Astrocyte (in vitro differentiated cells and primary cell): Measurements from ENCODE around the gene CYP2E1. TPM values are rescaled to one million over a fixed set of nuclear protein-coding genes. Genes with fewer than 3 reads are reported as not detected.

Source experiments
- DNase-seq: peaks from one replicate; pipeline ENCODE4 v3.0.0-alpha.2; 2010; ENCODE audit warnings: low read depth
- FAIRE-seq: peaks from 2 replicates; lab custom pipeline; 2011; peaks lifted over from hg19 to GRCh38; lab: Jason Lieb, UNC
- H2AFZ ChIP-seq: 2 replicates; pipeline ENCODE4 v1.6.0; 2012; ENCODE audit warnings: low read depth, low read length, inconsistent platforms
- H3K27ac ChIP-seq: 2 replicates; pipeline ENCODE4 v1.5.1; 2011; ENCODE audit warnings: low read depth, low read length, inconsistent platforms
- H3K27me3 ChIP-seq: 2 replicates; pipeline ENCODE4 v1.6.0; 2011; ENCODE audit warnings: low read length, inconsistent platforms; ENCODE audit not compliant: insufficient read depth
- H3K36me3 ChIP-seq: 2 replicates; pipeline ENCODE4 v1.5.1; 2011; ENCODE audit warnings: low read length, inconsistent platforms; ENCODE audit not compliant: insufficient read depth
- H3K4me1 ChIP-seq: 2 replicates; pipeline ENCODE4 v1.5.1; 2011; ENCODE audit warnings: low read length, inconsistent platforms; ENCODE audit not compliant: insufficient read depth
- H3K4me2 ChIP-seq: 2 replicates; pipeline ENCODE4 v1.6.0; 2012; ENCODE audit warnings: low read length, inconsistent platforms
- H3K4me3 ChIP-seq: 2 replicates; pipeline ENCODE4 v1.5.1; 2011; ENCODE audit warnings: low read depth, mild to moderate bottlenecking, low read length, inconsistent platforms; ENCODE audit not compliant: insufficient read depth
- H3K79me2 ChIP-seq: 2 replicates; pipeline ENCODE4 v1.6.0; 2012; ENCODE audit warnings: mild to moderate bottlenecking, low read length, inconsistent platforms; ENCODE audit not compliant: insufficient read depth
- H3K9ac ChIP-seq: 2 replicates; pipeline ENCODE4 v1.6.0; 2012; ENCODE audit warnings: mild to moderate bottlenecking, low read length, inconsistent platforms
- H3K9me3 ChIP-seq: 2 replicates; pipeline ENCODE4 v1.5.1; 2012; ENCODE audit warnings: low read depth, mild to moderate bottlenecking, low read length, inconsistent platforms; ENCODE audit not compliant: insufficient read depth
- H4K20me1 ChIP-seq: 2 replicates; pipeline ENCODE4 v1.6.0; 2012; ENCODE audit warnings: low read length, inconsistent platforms; ENCODE audit not compliant: insufficient read depth
- H3K27ac Mint-ChIP-seq: one replicate; pipeline ENCODE4 v1.8.0; 2021; ENCODE audit warnings: mild to moderate bottlenecking, mixed read lengths; ENCODE audit not compliant: unreplicated experiment
- H3K27me3 Mint-ChIP-seq: one replicate; pipeline ENCODE4 v1.8.0; 2021; ENCODE audit warnings: low read depth, mixed read lengths; ENCODE audit not compliant: unreplicated experiment
- H3K36me3 Mint-ChIP-seq: one replicate; pipeline ENCODE4 v1.8.0; 2021; ENCODE audit warnings: low read depth, mixed read lengths; ENCODE audit not compliant: unreplicated experiment
- H3K4me1 Mint-ChIP-seq: one replicate; pipeline ENCODE4 v1.8.0; 2021; ENCODE audit warnings: low read depth, mixed read lengths; ENCODE audit not compliant: unreplicated experiment
- H3K4me3 Mint-ChIP-seq: one replicate; pipeline ENCODE4 v1.8.0; 2021; ENCODE audit warnings: mild to moderate bottlenecking, moderate library complexity, mixed read lengths; ENCODE audit not compliant: unreplicated experiment
- H3K9me3 Mint-ChIP-seq: one replicate; pipeline ENCODE4 v1.8.0; 2021; ENCODE audit warnings: mild to moderate bottlenecking, mixed read lengths; ENCODE audit not compliant: unreplicated experiment
- CTCF ChIP-seq: IDR thresholded peaks from 2 replicates; pipeline ENCODE4 v1.5.1; 2011; ENCODE audit warnings: low read depth, mild to moderate bottlenecking, inconsistent platforms, low read length, moderate library complexity; ENCODE audit not compliant: insufficient read depth
- EZH2 ChIP-seq: IDR thresholded peaks from 2 replicates; pipeline ENCODE4 v1.6.1; 2012; ENCODE audit warnings: mild to moderate bottlenecking, low read length, inconsistent platforms; ENCODE audit not compliant: insufficient read depth
- total RNA-seq: library from RNA; stranded (reverse); gene quantifications from 2 replicates; pipeline ENCODE4 v1.2.1, GENCODE V29; 2021

The CYP2E1 gene
- total RNA-seq, 1 donor from 2014 or later, result 2.2 TPM

- no peaks in the 10 kb centered on the region for H3K4me1 ChIP-seq
- no peak for DNase-seq
- H3K4me3 Mint-ChIP-seq, result peak overlapping the region; percentile 78
- no peaks in the 10 kb centered on the region for H4K20me1 ChIP-seq
- H3K36me3 Mint-ChIP-seq, result no peaks in the 10 kb centered on the region
- no peaks in the 10 kb centered on the region for H3K36me3 ChIP-seq
- no peak for FAIRE-seq
- H3K27me3 Mint-ChIP-seq, result peaks cover 42% of the 10 kb centered on the region
- peaks cover 3% of the 10 kb centered on the region for H3K9me3 Mint-ChIP-seq
- H3K27me3 ChIP-seq, result peaks cover 22% of the 10 kb centered on the region
- H3K4me2 ChIP-seq, result peak overlapping the region; percentile 1
- no peak overlapping the region for H3K4me3 ChIP-seq
- no peak overlapping the region for H3K27ac ChIP-seq
- no peak overlapping the region for H2AFZ ChIP-seq
- no peaks in the 10 kb centered on the region for H3K79me2 ChIP-seq
- H3K27ac Mint-ChIP-seq, result no peak overlapping the region
- no peak overlapping the region for H3K9ac ChIP-seq
- H3K9me3 ChIP-seq, result no peaks in the 10 kb centered on the region
- TF ChIP-seq EZH2, result no peak
- TF ChIP-seq CTCF, result no peak
- no peaks in the 10 kb centered on the region for H3K4me1 Mint-ChIP-seq
Measured at GRCh38 chr10:133527771-133528271, 658 bp downstream of the CYP2E1 start.

- no peaks in the 10 kb centered on the region for H3K79me2 ChIP-seq
- peak overlapping the region; percentile 78 for H3K4me3 Mint-ChIP-seq
- H3K9me3 Mint-ChIP-seq, result peaks cover 3% of the 10 kb centered on the region
- peaks cover 48% of the 10 kb centered on the region for H3K27me3 Mint-ChIP-seq
- no peaks in the 10 kb centered on the region for H4K20me1 ChIP-seq
- peaks cover 3% of the 10 kb centered on the region for H3K9me3 ChIP-seq
- DNase-seq (no peak), FAIRE-seq (no peak)
- H3K4me1 Mint-ChIP-seq, result no peaks in the 10 kb centered on the region
- TF ChIP-seq CTCF (no peak), EZH2 (peak; percentile 47)
- no peak overlapping the region for H3K27ac ChIP-seq
- peaks cover 22% of the 10 kb centered on the region for H3K27me3 ChIP-seq
- no peaks in the 10 kb centered on the region for H3K36me3 ChIP-seq
- peak overlapping the region; percentile 1 for H3K4me2 ChIP-seq
- no peak overlapping the region for H3K4me3 ChIP-seq
- H3K36me3 Mint-ChIP-seq, result no peaks in the 10 kb centered on the region
- H3K27ac Mint-ChIP-seq, result no peak overlapping the region
- no peak overlapping the region for H3K9ac ChIP-seq
- no peak overlapping the region for H2AFZ ChIP-seq
- no peaks in the 10 kb centered on the region for H3K4me1 ChIP-seq
Measured at GRCh38 chr10:133528296-133528844, 1.2 kb downstream of the CYP2E1 start.

GRCh38 chr10:133528845-133529575, 1.8 kb downstream of the CYP2E1 start:
- peaks cover 7% of the 10 kb centered on the region for H3K9me3 ChIP-seq
- Mint-ChIP-seq H3K4me3 (peak overlapping the region; percentile 82), H3K27me3 (peaks cover 48% of the 10 kb centered on the region), H3K9me3 (no peaks in the 10 kb centered on the region), H3K36me3 (no peaks in the 10 kb centered on the region), H3K4me1 (no peaks in the 10 kb centered on the region), H3K27ac (no peak overlapping the region)
- no peaks in the 10 kb centered on the region for H3K36me3 ChIP-seq
- DNase-seq (peak; percentile 7), FAIRE-seq (no peak)
- no peak overlapping the region for H3K4me3 ChIP-seq
- TF ChIP-seq CTCF (no peak), EZH2 (peak; percentile 19)
- H3K27me3 ChIP-seq, result peaks cover 22% of the 10 kb centered on the region
- no peak overlapping the region for H2AFZ ChIP-seq
- no peak overlapping the region for H3K27ac ChIP-seq
- H3K79me2 ChIP-seq, result no peaks in the 10 kb centered on the region
- no peak overlapping the region for H3K9ac ChIP-seq
- H4K20me1 ChIP-seq, result no peaks in the 10 kb centered on the region
- H3K4me2 ChIP-seq, result peak overlapping the region; percentile 60
- no peaks in the 10 kb centered on the region for H3K4me1 ChIP-seq
